ENCODE measurements around the gene WDR55. TPM values are rescaled to one million over a fixed set of nuclear protein-coding genes. Genes with fewer than 3 reads are reported as not detected.

WDR55 gene
- total and polyA plus RNA-seq, 2 of the 13 experiments (the other 11 are each of a cell fraction or from before 2014, with no cell fraction given): 17.7 to 18.2 TPM

DNA sequence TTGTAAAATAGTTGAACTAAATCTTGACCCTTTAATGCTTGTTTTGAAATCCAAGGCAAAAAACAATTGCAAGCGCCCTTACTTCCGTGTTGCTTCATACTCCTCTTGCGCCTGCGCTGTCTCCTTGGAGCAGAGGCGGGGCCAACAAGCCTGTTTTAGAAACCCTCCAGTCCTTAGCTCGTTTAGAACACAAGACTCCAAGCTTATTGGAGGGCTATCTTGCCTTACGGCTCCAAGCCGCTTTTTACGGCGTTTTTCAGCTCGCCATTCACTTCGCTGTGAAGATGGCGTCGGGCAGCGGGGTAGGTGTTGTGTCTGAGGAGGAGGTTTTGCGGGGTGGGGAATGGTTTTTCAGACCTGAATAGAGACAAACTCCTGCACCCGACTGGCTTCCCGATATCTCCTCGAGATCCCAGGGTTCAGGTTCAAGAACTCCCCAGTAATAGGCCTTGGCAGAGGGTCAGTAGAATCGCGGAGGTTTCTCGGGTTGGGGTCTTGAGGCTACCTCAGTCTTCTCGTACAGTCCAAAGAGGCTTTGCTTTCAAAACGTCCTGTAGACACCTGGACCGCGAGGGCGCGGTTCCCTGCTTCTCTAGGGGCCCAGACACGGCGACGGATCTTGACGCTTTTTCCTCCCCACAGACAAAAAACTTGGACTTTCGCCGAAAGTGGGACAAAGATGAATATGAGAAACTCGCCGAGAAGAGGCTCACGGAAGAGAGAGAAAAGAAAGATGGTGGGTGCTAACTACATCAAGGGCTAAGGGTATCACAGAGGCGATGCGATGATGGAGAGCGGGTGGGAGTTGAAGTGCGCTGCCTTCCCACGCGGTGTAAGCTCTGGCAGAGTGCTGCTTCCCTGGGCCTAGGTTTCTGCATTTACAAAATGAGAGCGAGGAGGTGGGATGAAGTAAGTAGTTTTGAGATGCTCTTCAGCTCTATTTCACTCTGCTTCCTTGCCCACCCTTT, 35.8 kb downstream of the WDR55 start, which contains the start of gene ZMAT2 (continued):
- TF ChIP-seq, protein P1, sequence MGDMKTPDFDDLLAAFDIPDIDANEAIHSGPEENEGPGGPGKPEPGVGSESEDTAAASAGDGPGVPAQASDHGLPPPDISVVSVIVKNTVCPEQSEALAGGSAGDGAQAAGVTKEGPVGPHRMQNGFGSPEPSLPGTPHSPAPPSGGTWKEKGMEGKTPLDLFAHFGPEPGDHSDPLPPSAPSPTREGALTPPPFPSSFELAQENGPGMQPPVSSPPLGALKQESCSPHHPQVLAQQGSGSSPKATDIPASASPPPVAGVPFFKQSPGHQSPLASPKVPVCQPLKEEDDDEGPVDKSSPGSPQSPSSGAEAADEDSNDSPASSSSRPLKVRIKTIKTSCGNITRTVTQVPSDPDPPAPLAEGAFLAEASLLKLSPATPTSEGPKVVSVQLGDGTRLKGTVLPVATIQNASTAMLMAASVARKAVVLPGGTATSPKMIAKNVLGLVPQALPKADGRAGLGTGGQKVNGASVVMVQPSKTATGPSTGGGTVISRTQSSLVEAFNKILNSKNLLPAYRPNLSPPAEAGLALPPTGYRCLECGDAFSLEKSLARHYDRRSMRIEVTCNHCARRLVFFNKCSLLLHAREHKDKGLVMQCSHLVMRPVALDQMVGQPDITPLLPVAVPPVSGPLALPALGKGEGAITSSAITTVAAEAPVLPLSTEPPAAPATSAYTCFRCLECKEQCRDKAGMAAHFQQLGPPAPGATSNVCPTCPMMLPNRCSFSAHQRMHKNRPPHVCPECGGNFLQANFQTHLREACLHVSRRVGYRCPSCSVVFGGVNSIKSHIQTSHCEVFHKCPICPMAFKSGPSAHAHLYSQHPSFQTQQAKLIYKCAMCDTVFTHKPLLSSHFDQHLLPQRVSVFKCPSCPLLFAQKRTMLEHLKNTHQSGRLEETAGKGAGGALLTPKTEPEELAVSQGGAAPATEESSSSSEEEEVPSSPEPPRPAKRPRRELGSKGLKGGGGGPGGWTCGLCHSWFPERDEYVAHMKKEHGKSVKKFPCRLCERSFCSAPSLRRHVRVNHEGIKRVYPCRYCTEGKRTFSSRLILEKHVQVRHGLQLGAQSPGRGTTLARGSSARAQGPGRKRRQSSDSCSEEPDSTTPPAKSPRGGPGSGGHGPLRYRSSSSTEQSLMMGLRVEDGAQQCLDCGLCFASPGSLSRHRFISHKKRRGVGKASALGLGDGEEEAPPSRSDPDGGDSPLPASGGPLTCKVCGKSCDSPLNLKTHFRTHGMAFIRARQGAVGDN (CRISPR knock-in tag; IDR thresholded peaks at IDR 0.05): peak; percentile 38
- no peak for TF ChIP-seq ZNF160 (CRISPR knock-in tag; IDR thresholded peaks at IDR 0.05)
- TF ChIP-seq HDAC1 (CRISPR knock-in tag; IDR thresholded peaks at IDR 0.05): peak; percentile 87
- TF ChIP-seq, protein P2, sequence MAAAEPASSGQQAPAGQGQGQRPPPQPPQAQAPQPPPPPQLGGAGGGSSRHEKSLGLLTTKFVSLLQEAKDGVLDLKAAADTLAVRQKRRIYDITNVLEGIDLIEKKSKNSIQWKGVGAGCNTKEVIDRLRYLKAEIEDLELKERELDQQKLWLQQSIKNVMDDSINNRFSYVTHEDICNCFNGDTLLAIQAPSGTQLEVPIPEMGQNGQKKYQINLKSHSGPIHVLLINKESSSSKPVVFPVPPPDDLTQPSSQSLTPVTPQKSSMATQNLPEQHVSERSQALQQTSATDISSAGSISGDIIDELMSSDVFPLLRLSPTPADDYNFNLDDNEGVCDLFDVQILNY (CRISPR knock-in tag; conservative IDR thresholded peaks at IDR 0.05): no peak
- TF ChIP-seq SALL1 (CRISPR knock-in tag; IDR thresholded peaks at IDR 0.05): peak; percentile 52
- TF ChIP-seq ZNF547 (CRISPR knock-in tag; IDR thresholded peaks at IDR 0.05): peak; percentile 29; the same call in 1 of the 2 replicates
- TF ChIP-seq, protein P3, sequence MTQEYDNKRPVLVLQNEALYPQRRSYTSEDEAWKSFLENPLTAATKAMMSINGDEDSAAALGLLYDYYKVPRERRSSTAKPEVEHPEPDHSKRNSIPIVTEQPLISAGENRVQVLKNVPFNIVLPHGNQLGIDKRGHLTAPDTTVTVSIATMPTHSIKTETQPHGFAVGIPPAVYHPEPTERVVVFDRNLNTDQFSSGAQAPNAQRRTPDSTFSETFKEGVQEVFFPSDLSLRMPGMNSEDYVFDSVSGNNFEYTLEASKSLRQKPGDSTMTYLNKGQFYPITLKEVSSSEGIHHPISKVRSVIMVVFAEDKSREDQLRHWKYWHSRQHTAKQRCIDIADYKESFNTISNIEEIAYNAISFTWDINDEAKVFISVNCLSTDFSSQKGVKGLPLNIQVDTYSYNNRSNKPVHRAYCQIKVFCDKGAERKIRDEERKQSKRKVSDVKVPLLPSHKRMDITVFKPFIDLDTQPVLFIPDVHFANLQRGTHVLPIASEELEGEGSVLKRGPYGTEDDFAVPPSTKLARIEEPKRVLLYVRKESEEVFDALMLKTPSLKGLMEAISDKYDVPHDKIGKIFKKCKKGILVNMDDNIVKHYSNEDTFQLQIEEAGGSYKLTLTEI (CRISPR knock-in tag; conservative IDR thresholded peaks at IDR 0.05): no peak
- no peak for TF ChIP-seq ZNF773 (CRISPR knock-in tag; IDR thresholded peaks at IDR 0.05; ENCODE audit: borderline replicate concordance)
- no peak for TF ChIP-seq MTF1 (CRISPR knock-in tag; IDR thresholded peaks at IDR 0.05)
- no peak for TF ChIP-seq BRCA1 (CRISPR knock-in tag; IDR thresholded peaks at IDR 0.05)
- TF ChIP-seq, protein P4, sequence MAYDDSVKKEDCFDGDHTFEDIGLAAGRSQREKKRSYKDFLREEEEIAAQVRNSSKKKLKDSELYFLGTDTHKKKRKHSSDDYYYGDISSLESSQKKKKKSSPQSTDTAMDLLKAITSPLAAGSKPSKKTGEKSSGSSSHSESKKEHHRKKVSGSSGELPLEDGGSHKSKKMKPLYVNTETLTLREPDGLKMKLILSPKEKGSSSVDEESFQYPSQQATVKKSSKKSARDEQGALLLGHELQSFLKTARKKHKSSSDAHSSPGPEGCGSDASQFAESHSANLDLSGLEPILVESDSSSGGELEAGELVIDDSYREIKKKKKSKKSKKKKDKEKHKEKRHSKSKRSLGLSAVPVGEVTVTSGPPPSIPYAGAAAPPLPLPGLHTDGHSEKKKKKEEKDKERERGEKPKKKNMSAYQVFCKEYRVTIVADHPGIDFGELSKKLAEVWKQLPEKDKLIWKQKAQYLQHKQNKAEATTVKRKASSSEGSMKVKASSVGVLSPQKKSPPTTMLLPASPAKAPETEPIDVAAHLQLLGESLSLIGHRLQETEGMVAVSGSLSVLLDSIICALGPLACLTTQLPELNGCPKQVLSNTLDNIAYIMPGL (CRISPR knock-in tag; IDR thresholded peaks at IDR 0.05; ENCODE audit: borderline replicate concordance in 1 of 2, low read depth in 1 of 2): peak in 1 of 2 experiments; percentile 70; a peak in 2 of 4 replicates
- TF ChIP-seq ZBTB20 (CRISPR knock-in tag; IDR thresholded peaks at IDR 0.05; ENCODE audit: borderline replicate concordance, low read depth): 0 out of 2 replicates have a peak, but pooled peaks have one; percentile 21
- TF ChIP-seq, protein P5, sequence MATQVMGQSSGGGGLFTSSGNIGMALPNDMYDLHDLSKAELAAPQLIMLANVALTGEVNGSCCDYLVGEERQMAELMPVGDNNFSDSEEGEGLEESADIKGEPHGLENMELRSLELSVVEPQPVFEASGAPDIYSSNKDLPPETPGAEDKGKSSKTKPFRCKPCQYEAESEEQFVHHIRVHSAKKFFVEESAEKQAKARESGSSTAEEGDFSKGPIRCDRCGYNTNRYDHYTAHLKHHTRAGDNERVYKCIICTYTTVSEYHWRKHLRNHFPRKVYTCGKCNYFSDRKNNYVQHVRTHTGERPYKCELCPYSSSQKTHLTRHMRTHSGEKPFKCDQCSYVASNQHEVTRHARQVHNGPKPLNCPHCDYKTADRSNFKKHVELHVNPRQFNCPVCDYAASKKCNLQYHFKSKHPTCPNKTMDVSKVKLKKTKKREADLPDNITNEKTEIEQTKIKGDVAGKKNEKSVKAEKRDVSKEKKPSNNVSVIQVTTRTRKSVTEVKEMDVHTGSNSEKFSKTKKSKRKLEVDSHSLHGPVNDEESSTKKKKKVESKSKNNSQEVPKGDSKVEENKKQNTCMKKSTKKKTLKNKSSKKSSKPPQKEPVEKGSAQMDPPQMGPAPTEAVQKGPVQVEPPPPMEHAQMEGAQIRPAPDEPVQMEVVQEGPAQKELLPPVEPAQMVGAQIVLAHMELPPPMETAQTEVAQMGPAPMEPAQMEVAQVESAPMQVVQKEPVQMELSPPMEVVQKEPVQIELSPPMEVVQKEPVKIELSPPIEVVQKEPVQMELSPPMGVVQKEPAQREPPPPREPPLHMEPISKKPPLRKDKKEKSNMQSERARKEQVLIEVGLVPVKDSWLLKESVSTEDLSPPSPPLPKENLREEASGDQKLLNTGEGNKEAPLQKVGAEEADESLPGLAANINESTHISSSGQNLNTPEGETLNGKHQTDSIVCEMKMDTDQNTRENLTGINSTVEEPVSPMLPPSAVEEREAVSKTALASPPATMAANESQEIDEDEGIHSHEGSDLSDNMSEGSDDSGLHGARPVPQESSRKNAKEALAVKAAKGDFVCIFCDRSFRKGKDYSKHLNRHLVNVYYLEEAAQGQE (IDR thresholded peaks at IDR 0.05; ENCODE audit: borderline replicate concordance in 1 of 2, low read depth in 1 of 2, low read length in 2 of 2): peak in 1 of 2 experiments; percentile 78; a peak in 2 of 4 replicates
- peak; percentile 19; the same call in 1 of the 2 replicates for TF ChIP-seq EED (CRISPR knock-in tag; IDR thresholded peaks at IDR 0.05)

Measured in HepG2 (cell line).